ENCODE data around the gene COQ5. TPM values are rescaled to one million over a fixed set of nuclear protein-coding genes. Genes with fewer than 3 reads are reported as not detected.

COQ5 gene
- total RNA-seq, 4 donors from 2014 or later: 16.5 to 19.2 (median 18.3) TPM

- intact Hi-C loops (cut with DNase I; ENCODE audit: low total_unique reads): no loop called here
- WGBS, 2 donors: 10 to 12% methylated on average over 3 of the region's 3 CpGs
- TF ChIP-seq POLR2A (IDR thresholded peaks at IDR 0.05): no peak
- no peak for TF ChIP-seq CTCF (IDR thresholded peaks at IDR 0.05)
- no peak for DNase-seq (ENCODE audit: low spot score in 2 of 2)
- no peak overlapping the region for H3K4me3 ChIP-seq (ENCODE audit: low read depth, poor library complexity, severe bottlenecking)
These were observed 11.5 kb upstream of the COQ5 start for GRCh38 chr12:120540445-120540844.

GRCh38 chr12:120539303-120539702 lies 10.3 kb upstream of the COQ5 start:
- H3K4me3 ChIP-seq (ENCODE audit: low read depth, poor library complexity, severe bottlenecking): no peak overlapping the region
- intact Hi-C loops (cut with DNase I; ENCODE audit: low total_unique reads): loop anchor here (5.0 kb wide), 1 partner anchor 92 kb away; the partner anchor contains the start of genes GATC and TRIAP1
- 45 to 52% methylated on average over 1 of the region's 1 CpG for WGBS, 2 donors
- no peak for TF ChIP-seq CTCF (IDR thresholded peaks at IDR 0.05)
- TF ChIP-seq POLR2A (IDR thresholded peaks at IDR 0.05): no peak
- no peak for DNase-seq (ENCODE audit: low spot score in 2 of 2)

GRCh38 chr12:120538281-120539156 lies 9.6 kb upstream of the COQ5 start:
- intact Hi-C loops (cut with DNase I; ENCODE audit: low total_unique reads): loop anchor here (5.0 kb wide), 1 partner anchor 91 kb away; the partner anchor contains the start of genes GATC and TRIAP1
- WGBS, 2 donors: 24 to 25% methylated on average over 6 of the region's 6 CpGs
- TF ChIP-seq POLR2A (IDR thresholded peaks at IDR 0.05): no peak
- no peak for TF ChIP-seq CTCF (IDR thresholded peaks at IDR 0.05)
- DNase-seq (ENCODE audit: low spot score in 2 of 2): no peak
- H3K4me3 ChIP-seq (ENCODE audit: low read depth, poor library complexity, severe bottlenecking): no peak overlapping the region

GRCh38 chr12:120537856-120538220 lies 8.9 kb upstream of the COQ5 start:
- WGBS, 2 donors: 54 to 60% methylated on average over 4 of the region's 4 CpGs
- DNase-seq (ENCODE audit: low spot score in 2 of 2): no peak
- intact Hi-C loops (cut with DNase I; ENCODE audit: low total_unique reads): loop anchor here (5.0 kb wide), 1 partner anchor 91 kb away; the partner anchor contains the start of genes GATC and TRIAP1
- H3K4me3 ChIP-seq (ENCODE audit: low read depth, poor library complexity, severe bottlenecking): no peak overlapping the region
- TF ChIP-seq CTCF (IDR thresholded peaks at IDR 0.05) (no peak), POLR2A (IDR thresholded peaks at IDR 0.05) (no peak)

GRCh38 chr12:120536064-120536791 lies 7.3 kb upstream of the COQ5 start:
- WGBS, 2 donors: 48 to 50% methylated on average over 13 of the region's 13 CpGs
- H3K4me3 ChIP-seq (ENCODE audit: low read depth, poor library complexity, severe bottlenecking): no peak overlapping the region
- TF ChIP-seq CTCF (IDR thresholded peaks at IDR 0.05) (no peak), POLR2A (IDR thresholded peaks at IDR 0.05) (no peak)
- intact Hi-C loops (cut with DNase I; ENCODE audit: low total_unique reads): loop anchor here (5.0 kb wide), 1 partner anchor 89 kb away; the partner anchor contains the start of genes GATC and TRIAP1
- no peak for DNase-seq (ENCODE audit: low spot score in 2 of 2)

Data from lower leg skin (tissue), 4 donors.